COLO668 (cell line): ENCODE results near the gene CUX1.

ENCODE experiments used
- DNase-seq: peaks from one replicate; lab custom pipeline; 2025; ENCODE audit not compliant: unreplicated experiment; lab: John Stamatoyannopoulos, UW

Gene CUX1

DNA sequence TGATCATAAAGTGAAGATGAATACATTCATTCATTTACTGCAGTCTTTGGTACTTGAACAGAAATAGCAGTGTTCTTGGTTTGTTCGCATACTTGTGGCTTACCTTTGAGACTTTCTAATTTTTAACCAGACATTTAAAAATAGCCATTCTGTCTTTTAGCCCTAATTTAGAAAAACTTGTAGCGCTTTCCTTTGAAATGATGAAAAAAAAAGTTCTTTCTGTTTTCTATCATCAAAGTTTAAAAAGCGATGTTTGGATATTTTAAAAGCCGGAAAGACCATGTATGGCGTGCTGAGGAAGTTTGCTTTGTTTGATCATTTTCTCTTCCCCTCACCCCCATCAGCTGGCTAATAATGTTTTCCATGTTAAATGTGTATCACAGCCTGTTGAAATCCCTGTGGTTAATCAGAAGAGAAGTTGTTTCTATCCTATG lies 116.3 kb downstream of the CUX1 start:
- DNase-seq: no peak

GRCh38 chr7:101934618-101935017 lies 117.2 kb downstream of the CUX1 start:
- DNase-seq: no peak

GRCh38 chr7:101935521-101936141 lies 118.2 kb downstream of the CUX1 start:
- no peak for DNase-seq

DNA sequence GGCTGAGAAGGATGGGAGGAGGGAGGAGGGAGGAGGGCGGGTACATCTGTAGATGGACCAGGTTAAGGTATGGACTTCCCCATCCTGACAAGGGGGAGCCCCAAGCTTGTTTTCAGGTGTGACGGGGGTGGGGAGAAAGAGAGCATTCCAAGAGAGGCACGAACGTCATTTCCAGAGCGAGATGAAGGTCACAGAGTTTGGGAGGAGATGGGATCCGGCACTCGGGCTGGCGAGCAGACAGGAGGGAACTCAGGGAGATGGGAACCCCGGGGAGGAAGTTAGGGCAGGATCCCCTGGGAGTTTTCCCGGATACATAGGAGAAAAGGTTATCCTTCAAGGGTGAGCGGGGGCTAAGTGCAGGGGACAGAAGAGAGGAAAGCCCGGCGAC lies 118.8 kb downstream of the CUX1 start:
- no peak for DNase-seq

DNA sequence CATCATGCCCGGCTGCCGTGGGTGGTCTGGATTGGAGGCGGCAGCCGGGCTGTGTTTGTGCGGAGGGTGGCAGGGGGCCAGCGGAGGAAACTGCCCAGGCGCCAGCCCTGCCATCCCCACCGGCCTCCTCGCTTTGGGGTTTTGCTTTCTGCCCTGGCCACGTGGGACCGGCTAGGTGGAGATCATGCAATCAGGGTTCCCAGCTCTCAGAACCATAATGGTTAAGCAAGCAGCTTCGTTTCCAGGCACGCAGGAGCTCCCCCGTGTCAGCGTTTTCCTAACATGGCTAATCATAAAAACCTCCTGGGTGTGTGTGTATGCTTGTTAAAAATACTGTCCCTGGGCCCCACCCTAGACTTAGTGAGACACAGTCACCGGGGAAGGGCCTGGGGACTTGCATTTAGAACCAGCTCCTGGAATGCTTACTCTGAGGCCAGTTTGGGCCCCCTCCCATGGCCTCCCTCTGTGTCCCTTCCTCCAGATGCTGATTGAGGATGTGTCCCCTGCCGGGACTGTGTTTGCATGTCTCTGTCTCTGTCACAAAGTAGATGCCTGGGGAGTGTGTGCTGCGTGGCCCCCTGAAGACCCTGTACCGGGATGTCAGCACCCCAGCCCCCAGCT lies 119.3 kb downstream of the CUX1 start:
- no peak for DNase-seq

GRCh38 chr7:101937717-101938514 lies 120.5 kb downstream of the CUX1 start:
- no peak for DNase-seq

DNA sequence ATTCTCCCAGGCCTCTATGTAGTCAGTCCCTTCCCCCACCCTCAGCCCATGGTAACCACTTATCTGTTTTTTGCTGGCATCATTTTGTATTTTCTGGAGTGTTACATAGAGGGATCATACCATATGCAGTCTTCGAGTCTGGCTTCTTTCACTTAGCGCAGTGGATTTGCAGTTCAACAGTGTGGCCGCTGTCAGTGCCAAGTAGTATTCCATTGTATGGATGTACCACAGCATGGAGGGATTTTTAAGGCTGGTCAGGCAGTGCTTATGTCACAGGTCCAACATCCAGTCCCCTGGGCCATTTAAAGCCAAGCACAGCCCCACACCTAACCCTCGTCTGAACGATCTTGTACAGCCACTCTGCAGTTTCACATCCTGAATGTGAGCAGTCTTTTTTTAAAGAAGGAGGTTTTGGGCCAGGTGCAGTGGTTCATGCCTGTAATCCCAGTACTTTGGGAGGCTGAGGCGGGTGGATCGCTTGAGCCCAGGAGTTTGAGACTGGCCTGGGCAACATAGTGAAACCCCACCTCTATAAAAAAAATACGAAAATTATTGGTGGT lies 121.8 kb downstream of the CUX1 start:
- no peak for DNase-seq

GRCh38 chr7:101940151-101940550 lies 122.7 kb downstream of the CUX1 start:
- DNase-seq: no peak

DNA sequence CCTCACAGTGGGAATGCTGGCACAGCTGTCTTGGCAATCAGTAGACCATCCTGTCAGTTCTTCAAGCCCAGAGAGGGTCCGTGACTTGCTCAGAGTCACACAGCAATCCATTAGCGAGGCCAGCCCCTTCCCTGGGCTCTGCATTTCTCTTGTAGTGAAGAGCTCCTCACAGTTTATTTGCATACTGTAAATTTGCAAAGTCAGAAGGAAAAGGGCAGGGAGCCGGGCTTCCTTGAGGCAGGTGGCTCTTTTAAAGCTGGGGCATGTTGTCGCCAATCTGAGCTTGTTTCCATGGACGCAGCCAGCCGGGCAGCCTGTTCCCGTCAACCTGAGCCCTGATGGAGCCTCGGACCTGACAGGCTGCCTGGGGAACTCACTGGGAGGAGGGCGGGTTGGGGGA lies 123.4 kb downstream of the CUX1 start:
- peak; percentile 51 for DNase-seq

GRCh38 chr7:101941481-101942383 lies 124.3 kb downstream of the CUX1 start:
- DNase-seq: no peak

DNA sequence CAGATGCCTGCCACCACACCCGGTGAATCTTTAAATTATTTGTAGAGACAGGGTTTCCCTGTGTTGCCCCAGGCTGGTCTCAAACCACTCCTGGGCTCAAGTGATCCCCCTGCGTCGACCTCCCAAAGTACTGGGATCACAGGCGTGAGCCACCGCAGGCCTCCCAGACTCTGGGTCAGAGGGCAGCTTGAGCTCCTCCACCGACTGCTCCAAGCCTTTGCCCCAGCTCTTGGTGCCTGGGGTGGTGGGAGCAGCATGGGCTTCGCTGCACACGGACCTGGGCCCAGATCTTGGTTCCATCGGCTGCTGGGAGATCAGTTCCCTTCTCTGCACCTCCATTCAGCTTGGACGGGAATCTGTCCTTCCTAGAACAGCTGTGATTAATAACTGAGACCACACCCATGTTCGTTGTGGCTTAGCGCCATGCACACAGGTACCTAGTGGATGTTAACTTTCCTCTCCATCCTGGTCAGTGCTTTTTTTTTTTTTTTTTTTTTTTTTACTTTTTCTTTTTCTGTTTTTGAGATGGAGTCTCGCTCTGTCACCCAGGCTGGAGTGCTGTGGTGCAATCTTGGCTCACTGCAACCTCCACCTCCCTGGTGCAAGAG lies 125.3 kb downstream of the CUX1 start:
- no peak for DNase-seq

DNA sequence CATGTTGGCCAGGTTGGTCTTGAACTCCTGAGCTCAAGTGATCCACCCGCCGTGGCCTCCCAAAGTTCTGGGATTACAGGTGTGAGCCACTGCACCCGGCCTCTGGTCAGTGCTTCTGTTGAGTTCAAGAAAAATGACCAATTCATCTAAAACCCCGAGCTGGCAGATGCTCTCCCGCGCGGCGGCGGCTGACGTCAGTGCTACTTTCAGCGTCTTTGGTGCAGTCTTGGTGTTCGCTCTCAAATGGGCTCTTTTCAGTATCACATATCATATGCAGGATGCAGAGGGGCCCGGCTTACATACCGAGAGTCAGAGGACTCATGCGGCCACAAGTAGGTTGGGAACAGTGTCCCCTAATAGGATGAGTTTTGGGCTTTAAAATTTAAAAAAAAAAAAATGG lies 125.9 kb downstream of the CUX1 start:
- no peak for DNase-seq

- DNase-seq: no peak
Measured at GRCh38 chr7:101943889-101944600, 126.6 kb downstream of the CUX1 start.

DNA sequence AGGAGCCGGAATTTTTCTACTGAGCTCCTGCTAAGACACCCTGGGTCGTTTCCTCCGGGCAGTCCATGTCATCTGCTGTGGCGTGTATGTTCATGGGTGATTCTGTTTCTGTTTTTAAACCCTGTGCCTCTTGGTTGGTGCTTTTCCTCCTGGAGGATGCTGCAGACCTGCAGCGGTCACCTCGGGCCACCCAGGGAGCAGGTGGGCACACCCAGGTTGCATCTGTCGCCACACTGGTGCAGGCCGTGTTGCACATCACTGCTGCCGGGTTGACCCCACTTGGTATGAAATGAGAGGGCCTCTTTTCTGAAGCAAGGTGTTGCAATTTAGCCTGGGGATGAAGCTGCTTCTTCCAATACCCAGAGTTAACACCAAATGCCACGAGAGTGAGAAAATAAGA lies 127.2 kb downstream of the CUX1 start:
- DNase-seq: no peak

DNA sequence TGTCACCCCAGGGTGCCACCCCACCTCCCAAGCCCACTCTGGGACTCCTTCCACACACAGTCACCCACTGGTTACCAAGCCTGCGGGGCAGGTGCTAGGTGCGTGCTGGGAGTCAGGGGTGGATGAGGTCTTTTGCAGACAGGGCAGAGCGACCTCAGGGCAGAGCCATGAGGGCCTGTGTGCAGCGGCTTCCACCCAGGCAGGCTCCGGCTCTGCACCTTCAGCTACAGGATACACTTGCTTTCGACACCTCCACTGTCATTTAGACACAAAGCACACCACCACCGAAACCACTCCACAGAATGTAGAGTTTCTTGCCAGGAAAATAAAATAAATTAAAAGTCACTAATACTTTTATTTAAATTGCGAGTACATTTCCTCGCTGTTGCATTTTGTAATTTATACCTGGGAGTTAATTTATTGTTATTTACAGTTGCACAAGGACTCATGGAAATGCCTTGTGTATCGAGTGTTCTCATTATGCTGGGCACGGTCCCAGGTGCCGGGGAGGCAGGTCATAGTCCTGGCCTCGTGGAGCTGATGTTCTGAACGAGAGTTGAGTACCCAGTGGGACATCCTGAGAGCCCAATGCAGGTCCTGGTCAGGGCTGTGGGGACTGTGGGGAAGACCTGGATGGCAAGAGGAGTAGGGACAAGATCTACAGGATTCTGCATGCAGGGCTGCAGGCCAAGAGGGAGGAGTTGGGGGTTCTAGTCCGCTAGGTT lies 127.8 kb downstream of the CUX1 start:
- DNase-seq: no peak

GRCh38 chr7:101947899-101948298 lies 130.5 kb downstream of the CUX1 start:
- no peak for DNase-seq

GRCh38 chr7:101948650-101949049 lies 131.2 kb downstream of the CUX1 start:
- no peak for DNase-seq

DNA sequence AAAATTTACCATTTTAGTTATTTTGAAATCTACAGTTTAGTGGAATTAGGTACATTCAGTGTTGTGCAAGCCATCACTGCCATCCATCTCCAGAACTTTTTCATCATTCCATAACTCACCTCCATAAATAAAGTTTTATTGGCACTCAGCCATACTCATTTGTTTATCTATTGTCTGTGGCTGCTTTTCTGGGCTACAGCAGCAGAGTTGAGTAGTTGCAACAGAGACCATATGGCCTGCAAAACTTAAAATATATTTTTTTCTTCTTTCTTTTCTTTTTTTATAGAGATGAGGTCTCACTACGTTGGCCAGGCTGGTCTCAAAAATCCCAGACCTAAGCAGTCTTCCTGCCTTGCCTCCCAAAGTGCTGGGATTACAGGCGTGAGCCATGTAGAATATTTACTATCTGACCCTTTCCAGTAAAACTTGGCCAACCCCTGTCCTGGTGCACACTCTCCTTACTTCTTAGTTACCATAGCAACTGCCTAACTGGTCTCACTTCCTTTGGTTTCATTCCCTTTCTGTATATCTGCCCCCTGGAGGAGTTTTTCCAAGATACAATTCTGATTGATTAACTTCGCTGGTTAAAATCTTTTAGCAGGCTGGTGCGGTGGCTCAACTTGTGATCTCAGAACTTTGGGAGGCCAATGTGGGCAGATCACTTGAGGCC lies 133.2 kb downstream of the CUX1 start:
- no peak for DNase-seq

DNA sequence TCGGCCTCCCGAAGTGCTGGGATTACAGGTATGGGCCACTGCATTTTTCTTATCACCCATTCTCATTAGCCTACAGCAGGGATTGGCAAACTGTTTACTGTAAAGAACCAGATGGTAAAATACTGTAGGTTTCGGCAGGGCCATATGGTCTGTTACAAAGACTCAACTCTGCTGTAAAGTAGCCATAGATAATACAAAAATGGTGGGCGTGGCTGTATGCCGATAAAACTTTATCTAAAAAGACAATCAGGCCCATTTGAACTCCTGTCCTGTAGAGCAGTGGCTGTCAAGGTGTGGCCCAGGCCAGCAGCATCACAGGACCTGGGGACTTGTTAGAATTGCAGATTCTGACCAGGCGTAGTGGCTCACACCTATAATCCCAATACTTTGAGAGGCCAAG lies 134.3 kb downstream of the CUX1 start:
- DNase-seq: no peak
